ENCODE measurements around the gene STK11. TPM values are rescaled to one million over a fixed set of nuclear protein-coding genes. Genes with fewer than 3 reads are reported as not detected.

The STK11 gene
- total RNA-seq, 2 donors from 2014 or later: 32.5 to 35.9 TPM

DNA sequence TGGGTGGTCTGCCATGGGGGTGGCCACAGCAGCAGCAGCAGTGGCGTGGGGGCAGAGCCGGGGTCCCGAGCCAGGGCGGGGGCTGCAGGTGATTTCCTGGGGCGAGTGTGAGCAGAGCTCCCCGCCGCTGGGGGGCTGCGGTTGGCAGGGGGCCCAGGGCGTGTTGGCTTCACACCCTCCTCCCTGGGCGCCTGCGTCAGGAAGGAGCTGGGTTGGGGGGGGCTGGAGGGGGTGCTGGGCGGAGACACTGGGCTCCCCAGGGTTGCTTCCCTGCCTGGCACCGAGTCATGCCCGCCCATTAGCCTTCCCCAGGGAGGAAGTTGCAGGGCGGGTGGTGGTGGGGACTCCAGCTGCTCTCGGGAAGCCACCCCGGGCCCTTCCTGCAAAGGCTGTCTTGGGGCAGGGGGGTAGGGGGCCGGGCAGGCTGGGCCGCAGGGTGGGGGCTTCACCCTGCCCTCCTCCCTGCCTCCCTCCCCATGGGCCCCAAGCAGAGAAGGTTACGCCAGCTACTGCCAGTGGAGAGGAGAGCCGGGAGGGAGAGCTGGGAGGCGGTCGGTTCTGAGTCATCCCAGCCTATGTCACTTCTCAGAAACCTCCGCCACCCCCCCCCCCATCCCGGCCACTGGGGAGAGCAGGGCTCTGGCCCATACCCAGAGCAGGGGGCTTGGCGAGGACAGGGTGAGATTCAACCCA, 47.4 kb downstream of the STK11 start:
- DNase-seq (ENCODE audit: low spot score): peak; percentile 98
- intact Hi-C loops (cut with DNase I): no loop called here

DNA sequence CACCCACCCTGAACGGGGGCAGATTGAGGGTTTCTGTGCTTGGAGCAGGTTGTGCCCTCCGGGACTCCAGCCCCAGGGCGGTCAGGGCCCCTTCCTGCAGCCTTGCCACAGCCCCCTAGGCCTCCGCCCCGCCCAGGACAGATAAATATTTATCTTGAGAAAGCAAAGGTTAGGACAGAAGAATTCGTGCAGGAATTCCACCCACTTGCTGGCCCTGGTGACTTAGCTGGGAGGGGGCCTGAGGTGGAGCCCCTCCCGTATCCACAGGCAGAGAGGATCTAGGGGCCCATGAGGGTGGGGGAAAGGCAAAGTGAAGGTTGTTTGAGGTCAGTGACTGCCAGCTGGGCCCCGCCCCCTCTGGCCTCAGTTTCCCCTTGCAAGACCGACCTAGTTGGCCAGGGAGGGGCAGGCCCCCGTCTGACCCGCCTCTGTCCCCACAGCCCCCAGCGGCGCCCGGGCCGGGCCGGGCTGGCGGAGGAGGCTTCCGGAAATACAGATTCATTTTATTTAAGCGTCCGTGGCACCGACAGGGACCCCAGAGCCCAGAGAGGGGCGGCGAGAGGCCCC, 48.0 kb downstream of the STK11 start:
- no peak for DNase-seq (ENCODE audit: low spot score)
- intact Hi-C loops (cut with DNase I): no loop called here

DNA sequence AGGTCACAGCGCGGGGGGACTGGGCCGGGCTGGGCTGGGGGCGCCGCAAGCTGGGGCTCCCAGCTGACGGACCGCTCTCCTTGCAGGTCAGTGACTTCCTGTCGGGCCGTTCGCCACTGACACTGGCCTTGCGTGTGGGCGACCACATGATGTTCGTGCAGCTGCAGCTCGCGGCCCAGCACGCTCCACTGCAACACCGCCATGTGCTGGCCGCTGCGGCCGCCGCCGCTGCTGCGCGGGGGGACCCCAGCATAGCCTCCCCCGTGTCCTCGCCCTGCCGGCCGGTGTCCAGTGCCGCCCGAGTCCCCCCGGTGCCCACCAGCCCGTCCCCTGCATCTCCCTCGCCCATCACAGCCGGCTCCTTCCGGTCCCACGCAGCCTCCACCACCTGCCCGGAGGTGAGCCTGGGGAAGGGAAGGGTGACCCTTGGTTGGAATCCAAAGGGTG, 48.5 kb downstream of the STK11 start:
- no peak for DNase-seq (ENCODE audit: low spot score)

DNA sequence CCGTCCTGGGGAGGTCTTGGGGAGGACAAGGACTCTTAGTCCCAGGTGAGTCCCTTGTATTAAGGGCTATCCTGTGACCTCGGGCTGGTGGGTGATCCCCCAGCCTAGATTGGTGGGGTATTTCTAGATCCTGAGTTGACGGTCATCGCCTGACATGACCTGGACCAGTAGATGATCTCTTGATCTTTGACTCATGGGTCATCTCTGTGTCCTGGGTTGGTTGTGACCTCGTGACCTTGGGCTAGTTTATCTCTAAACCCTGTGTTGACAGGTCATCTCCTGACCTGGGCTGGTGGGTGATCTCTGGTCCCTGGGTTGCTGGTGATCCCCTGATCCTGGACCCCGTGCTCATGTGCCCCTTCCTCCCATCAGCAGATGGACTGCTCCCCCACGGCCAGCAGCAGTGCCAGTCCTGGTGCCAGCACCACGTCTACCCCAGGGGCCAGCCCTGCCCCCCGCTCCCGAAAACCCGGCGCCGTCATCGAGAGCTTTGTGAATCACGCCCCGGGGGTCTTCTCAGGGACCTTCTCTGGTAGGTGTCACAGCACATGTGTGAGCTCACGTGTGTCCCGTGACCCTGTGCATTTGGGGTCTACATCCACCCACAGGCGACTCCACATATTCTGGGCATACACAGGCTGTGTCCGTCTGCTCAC, 49.1 kb downstream of the STK11 start:
- intact Hi-C loops (cut with DNase I): no loop called here
- DNase-seq (ENCODE audit: low spot score): no peak

More for the DNA sequence above, 48.5 kb downstream of the STK11 start:
- intact Hi-C loops (cut with DNase I): no loop called here

DNA sequence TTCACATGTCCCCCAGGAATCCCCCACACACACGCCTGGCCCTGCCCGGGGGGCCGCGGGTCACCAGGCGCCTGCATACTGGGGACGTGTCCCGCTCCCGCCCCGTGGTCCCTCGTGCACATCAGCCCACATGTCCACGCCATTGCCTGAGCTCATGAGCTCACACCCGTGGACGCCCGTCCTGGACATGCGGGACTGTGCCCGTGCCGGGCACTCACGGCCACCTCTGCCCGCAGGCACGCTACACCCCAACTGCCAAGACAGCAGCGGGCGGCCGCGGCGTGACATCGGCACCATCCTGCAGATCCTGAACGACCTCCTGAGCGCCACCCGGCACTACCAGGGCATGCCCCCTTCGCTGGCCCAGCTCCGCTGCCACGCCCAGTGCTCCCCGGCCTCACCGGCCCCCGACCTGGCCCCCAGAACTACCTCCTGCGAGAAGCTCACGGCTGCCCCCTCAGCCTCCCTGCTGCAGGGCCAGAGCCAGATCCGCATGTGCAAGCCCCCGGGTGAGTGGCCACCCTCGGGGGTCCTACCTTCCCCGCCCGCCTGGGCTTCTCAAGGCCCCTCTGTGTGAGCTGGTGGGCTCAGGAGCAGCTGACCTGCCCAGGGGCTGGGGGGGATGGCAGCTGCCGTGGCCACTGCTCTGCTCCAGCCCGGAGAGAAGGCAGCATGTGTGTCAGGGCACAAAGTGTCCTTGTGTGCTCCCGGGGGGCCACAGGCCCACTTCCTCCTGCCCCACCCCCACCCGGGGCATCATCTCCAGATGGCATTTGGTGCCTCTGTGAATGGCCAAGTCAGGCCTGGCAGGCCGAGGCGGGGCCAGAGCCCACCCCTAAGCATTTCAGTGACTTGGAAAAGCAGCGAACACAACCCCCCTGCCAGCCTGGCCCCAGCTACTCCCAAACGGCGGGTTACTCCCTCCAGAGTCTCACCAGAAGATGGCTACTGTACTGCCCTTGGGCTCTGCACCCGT, 49.9 kb downstream of the STK11 start:
- no peak for DNase-seq (ENCODE audit: low spot score)
- intact Hi-C loops (cut with DNase I): no loop called here

DNA sequence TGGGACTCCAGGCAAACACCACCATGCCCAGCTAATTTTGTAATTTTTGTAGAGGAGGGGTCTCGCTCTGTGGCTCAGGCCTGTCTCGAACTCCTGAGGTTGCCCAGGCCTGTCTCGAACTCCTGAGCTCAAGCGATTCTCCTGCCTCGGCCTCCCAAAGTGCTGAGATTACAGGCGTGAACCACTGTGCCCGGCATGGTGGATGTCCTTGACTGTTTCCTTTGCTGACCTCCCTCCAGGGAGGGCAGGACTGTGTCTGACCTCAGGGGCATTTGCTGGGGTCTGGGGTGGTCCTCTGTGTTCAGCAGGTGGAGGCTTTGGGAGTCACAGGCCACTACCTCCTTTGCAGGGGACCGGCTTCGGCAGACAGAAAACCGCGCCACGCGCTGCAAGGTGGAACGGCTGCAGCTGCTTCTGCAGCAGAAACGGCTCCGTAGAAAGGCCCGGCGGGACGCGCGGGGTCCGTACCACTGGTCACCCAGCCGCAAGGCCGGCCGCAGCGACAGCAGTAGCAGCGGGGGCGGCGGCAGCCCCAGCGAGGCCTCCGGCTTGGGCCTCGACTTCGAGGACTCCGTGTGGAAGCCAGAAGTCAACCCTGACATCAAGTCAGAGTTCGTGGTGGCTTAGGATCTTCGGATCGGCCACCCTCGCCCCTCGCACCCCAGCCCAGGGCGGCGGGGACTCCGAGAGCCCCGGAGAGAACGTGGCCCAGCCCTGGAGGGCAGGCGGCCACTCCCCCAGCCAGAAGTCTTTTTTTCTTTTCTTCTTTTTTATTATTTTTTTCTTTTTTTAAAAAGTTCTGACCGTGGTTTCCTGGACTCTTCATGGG, 51.3 kb downstream of the STK11 start:
- no peak for DNase-seq (ENCODE audit: low spot score)
- intact Hi-C loops (cut with DNase I): no loop called here

DNA sequence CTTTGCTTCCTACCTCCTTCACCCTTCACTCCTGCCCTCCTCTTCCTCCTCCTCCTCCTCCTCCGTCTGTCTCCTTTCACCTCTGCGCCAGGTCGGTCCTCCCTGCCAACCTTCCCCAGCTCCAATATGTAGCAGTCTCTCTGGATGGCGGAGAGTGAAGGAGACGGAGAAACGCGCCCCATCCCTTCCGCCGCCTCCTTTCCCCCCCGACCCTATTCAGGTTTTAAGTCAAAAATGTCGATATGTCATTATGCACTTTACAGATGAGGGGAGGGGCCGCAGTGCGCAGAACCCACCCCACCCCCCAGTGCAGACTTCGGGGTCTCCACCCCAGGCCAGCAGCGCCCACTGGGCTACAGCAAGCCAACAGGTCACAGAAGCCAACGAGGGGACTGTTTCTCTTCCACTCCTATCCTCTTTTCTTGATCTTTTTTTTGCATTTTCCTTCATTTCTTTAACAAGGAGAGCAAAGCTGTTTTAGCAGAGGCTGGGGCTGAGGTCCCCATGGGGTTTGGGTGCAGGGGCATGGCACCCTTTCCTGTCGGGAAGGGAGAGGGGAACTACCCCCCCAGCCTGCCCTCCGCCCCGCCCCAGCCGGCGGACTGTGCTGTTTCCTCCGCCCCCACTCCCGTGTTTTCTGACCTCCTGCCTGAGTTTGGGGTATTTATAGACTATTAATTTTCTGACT, 52.0 kb downstream of the STK11 start:
- intact Hi-C loops (cut with DNase I): no loop called here
- no peak for DNase-seq (ENCODE audit: low spot score)

DNA sequence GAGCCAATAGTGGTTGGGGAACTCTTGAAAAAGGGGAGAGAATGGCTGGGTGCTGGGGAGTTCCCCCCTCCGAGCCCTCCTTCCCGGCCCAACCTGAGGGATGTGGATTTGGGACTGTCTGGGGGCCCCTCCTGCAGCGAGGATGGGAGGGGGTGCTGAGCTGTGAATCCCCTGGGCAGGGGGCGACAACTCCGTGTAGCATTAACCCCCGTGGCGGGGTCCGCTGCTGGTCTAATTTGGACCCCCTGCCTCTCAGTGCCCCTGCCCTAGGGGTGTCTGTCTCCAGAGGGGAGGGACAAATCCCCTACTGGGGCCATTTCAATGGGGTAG, 52.5 kb downstream of the STK11 start:
- intact Hi-C loops (cut with DNase I): no loop called here
- DNase-seq (ENCODE audit: low spot score): no peak

DNA sequence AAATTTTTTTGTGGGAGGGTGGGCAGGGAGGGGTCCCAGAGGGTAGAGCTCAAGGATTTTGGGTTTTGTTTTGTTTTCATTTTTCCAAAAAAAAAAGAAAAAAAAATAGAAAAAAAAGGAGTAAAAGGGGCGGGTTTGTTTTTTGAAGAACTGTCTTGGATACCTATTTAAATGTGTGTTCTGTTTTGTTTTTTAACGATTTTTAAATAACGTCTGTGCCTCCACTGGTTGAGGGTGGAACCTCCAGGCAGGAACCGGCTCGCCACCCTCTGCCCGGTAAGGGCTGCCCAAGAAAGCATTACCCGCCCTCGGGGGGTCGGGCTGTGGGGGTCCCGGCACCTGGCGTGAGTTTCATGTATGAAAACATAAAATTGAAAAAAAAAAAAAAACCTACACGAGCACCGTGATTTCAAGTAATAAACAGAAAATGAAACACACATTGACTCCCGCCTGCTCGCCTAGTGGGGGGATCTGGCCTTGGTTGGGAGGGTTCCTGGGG, 53.2 kb downstream of the STK11 start:
- no peak for DNase-seq (ENCODE audit: low spot score)
- intact Hi-C loops (cut with DNase I): no loop called here

DNA sequence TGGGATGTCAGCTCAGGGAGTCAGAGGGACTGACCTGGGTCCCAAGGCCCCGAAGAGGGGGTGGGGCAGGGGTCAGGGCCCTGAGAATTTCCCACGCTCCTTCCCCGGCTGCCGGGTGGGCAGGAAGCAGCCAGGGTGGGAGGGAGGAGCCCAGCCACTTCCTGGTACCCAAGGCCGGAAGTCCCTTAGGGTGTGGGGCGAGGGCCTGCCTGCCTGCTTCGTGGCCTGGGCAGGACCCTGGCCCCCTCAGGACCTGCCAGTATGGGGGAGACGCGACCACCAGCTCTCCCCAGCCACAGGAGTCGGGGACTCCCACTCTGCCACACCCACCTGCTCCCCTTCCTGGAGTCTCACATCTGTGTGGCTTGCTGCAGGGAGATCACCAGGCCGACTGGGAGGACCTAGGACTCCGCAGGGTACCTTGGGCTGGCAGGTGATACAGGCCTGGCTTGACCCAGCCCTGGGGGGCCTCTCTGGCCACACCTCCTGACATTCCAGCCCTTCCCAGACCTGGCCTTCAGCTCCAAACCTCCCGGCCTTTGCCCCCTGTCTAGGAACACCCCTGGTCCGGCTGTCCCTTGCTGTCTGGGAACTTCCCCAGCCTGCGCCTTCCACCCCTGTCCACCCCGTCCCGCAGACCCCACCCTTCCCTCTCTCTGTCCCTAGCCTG, 53.8 kb downstream of the STK11 start:
- intact Hi-C loops (cut with DNase I): no loop called here
- peak; percentile 95 for DNase-seq (ENCODE audit: low spot score)

DNA sequence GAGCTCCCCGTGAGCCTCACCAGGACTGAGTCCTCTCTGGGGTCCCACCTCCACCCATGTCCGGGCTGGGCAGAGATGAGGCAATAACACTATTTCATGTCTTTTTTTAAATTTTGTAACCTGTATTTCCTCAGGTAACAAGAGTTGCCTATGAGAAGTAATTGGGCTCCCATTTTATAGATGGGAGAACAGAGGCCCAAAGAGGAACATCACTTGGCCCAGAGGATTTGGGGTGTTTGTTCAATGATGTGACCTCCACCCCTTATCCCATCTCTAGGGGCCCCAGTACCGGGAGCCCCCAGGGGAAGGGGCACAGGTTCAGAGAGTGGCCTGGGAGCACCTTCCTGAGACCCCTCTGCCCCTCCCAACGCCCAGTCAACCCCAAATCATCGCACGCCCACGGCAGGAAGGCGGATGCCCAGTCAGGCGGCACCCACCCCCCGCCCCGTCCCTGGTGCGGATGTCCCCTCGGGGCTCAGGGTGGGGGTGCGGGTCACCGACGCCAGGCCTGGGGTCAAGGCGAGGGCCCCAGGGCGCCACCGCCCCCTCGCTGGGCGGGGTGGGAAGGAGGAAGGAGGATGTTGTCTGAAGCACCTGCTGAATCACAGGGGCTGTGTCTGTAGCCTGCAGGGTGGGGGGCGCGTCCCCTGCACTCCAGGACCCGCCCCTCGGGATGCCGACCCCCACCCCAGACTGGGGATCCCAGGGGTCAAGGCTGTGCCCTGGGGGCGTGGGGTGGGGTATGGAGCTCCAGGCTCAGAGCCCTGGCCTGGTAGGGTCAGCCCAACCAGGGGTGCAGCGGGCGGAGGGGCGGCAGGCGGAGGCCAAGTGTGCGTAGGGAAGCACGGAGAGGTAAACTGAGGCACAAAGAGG, 54.5 kb downstream of the STK11 start:
- no peak for DNase-seq (ENCODE audit: low spot score)
- intact Hi-C loops (cut with DNase I): no loop called here

DNA sequence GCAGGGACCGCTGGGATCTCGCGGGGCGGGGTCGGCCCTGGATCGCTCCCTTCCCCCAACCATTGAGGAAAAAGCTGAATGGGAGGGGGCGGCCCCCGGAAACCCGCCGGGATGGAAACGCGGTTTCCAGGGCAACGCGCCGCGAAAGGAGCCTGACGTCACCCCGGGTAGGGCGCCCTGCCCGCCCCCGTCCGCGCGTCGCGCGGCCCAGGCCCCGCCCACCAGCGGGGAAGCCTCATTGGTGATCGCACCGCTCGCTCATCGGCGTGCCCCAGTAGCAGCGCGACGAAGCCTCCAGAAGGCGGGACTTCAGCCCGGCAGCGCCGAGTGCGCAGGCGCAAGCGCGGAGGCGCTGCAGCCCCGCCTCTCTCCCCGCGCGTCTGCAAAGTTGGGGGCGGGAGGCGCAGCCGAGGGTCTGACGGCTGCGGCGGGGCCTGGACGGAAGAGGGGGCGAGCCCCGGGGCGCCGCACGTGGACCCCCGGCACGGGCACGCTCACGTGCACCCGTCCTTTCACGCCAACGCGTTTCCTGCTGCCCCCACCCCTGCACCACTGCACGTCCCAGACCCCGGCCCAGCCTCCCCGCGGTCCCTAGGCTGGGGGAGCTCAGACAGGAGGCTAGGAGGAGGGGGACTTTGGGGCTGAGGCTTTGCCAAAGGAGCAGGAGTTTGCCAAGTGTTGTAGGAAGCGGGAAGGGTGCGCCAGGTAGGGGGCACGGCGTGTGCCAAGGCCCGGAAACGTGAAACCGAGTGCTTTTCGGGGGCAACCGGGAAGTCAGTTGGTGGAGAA, 55.4 kb downstream of the STK11 start:
- intact Hi-C loops (cut with DNase I): no loop called here
- DNase-seq (ENCODE audit: low spot score): peak; percentile 99

DNA sequence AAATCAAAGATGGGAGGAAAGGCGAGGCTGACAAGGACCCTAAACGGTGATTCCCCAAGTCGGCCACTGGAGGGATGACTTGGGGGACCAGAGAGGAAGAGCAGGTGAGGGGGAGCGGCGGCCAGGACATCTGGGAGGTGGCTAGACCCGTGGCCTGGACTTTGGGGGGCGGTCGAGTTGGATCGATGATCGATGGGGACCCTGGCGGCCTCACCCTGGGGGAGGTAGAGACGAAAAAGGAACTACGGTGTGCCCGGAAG, 55.9 kb downstream of the STK11 start:
- DNase-seq (ENCODE audit: low spot score): no peak
- intact Hi-C loops (cut with DNase I): no loop called here

DNA sequence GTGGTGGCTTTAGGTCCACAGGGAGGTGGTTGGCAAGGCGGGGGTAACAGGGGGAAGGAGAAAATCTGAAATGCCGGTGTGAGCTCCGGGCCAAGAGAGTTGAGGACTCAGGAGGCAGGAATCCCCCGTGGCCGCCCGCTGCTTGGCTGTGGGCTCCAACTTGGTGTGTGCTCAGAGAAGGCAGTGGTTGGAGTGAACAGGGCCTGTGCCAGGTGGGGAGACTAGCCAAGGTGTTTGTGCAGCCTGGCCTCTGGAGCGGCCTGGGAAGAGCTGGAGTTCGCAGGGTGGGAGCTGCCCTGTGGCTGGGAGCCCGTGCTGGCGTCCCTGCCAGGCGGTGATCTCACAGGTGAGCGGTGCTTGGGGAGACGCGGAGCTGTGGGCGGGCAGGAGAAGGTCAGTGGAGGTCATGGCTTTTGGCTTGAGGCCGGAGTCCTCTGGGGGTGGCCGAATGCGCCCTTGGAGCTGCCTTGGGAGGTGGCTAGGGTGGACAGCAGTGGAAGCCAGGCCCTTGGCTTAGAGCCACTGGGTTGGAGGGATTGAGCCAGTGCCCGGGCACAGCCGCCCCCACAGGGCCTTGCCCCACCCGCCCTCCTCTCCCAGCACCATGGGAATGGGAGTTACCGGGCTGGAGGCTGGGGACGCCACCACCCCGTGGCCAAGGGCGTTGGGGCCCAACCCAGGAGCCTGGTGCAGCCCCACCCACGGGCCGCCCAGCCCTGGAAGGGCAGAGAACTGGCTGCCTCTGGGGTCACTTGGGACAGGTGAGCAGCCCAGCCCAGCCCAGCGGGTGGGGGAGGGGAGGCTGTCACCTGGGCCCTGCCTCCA, 56.4 kb downstream of the STK11 start:
- DNase-seq (ENCODE audit: low spot score): no peak
- intact Hi-C loops (cut with DNase I): no loop called here

DNA sequence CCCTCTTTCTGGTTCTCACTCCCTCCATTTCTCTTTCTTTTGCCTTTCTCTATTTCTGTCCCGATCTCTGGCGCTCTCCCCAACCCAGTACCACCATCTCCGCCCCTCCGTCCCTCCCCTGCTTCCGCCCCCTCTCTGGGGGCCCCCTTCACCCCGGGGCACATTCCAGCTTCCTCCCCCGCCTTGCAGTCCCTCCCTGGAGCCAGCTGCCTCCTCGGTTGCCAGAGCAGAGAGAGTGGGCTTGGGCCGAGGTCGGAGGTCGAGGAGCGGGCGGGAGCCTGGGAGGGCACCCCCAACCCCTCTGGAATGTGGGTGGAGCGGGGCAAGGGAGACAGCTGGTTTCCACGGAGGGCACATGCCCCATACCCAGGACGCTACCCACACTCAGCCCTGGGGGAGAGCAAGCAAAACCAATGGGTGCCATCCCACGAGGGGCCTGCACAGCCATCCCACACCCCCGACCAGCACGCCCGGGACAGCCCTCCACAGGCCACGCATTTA, 57.1 kb downstream of the STK11 start:
- DNase-seq (ENCODE audit: low spot score): no peak
- intact Hi-C loops (cut with DNase I): no loop called here

All from posterior vena cava (tissue), 2 donors.